ENCODE measurements around the gene FOXL2. TPM values are rescaled to one million over a fixed set of nuclear protein-coding genes. Genes with fewer than 3 reads are reported as not detected.

Gene FOXL2
- total and polyA plus RNA-seq, 2 of the 4 experiments (the other 2 are of a cell fraction), result 0.07 TPM; not detected in 1

- Histone ChIP-seq H2BK5ac (ENCODE audit: low read depth, low read length, poor library complexity, severe bottlenecking) (no peak overlapping the region), H3K79me1 (ENCODE audit: low read depth in 1 of 2, low read length in 2 of 2) (no peaks in the 10 kb centered on the region), H2BK20ac (ENCODE audit: low read depth, low read length) (no peak overlapping the region), H3K4ac (ENCODE audit: low read depth, low read length) (no peak overlapping the region), H3K4me1 (ENCODE audit: control insufficient read depth, insufficient read depth, low read length) (peaks cover 4% of the 10 kb centered on the region; the same call in 1 of the 2 replicates), H4K8ac (ENCODE audit: low read depth in 2 of 2, low read length in 2 of 2) (no peak overlapping the region), H2AFZ (replicated peaks; ENCODE audit: low read length, poor library complexity) (peak overlapping the region; percentile 36), H2AK9ac (replicated peaks; ENCODE audit: low read depth, low read length, poor library complexity) (peak overlapping the region; percentile 48), H4K20me1 (ENCODE audit: insufficient read depth, low read length) (peaks cover 15% of the 10 kb centered on the region), H4K5ac (ENCODE audit: low read depth, low read length) (no peak overlapping the region), H3K4me3 (ENCODE audit: insufficient read depth, low read depth, low read length) (no peak overlapping the region), H3K27me3 (ENCODE audit: control insufficient read depth, insufficient read depth, low read length) (peaks cover 90% of the 10 kb centered on the region), H3K18ac (ENCODE audit: low read depth, low read length) (no peak overlapping the region), H2AK5ac (ENCODE audit: low read depth, low read length) (peak overlapping the region; percentile 33; the same call in 1 of the 2 replicates), H4K91ac (ENCODE audit: insufficient read depth, low read depth, low read length) (no peak overlapping the region), H3K36me3 (ENCODE audit: control insufficient read depth, insufficient read depth, low read length) (no peaks in the 10 kb centered on the region), H3K9me1 (ENCODE audit: insufficient read depth, low read length) (peaks cover 6% of the 10 kb centered on the region; the same call in 1 of the 2 replicates), H3K9ac (ENCODE audit: low read depth, low read length) (no peak overlapping the region), H3K4me2 (ENCODE audit: low read depth, low read length) (no peak overlapping the region), H3K9me3 (ENCODE audit: control insufficient read depth, insufficient read depth, low read length) (no peaks in the 10 kb centered on the region), H3K14ac (replicated peaks; ENCODE audit: low read depth, low read length) (no peak overlapping the region), H2BK120ac (ENCODE audit: low read depth, low read length) (no peak overlapping the region), H3K56ac (ENCODE audit: extremely low read depth, insufficient read depth, low read length) (no peak overlapping the region), H3K27ac (ENCODE audit: insufficient read depth, low read length) (no peak overlapping the region), H3K23ac (ENCODE audit: low read depth, low read length) (0 out of 2 replicates have a peak overlapping the region, but pooled peaks have one; percentile 65), H2BK15ac (ENCODE audit: low read depth, low read length) (no peak overlapping the region)
- ChIA-PET POLR2A (ENCODE audit: unreplicated experiment) (no interaction called here), CTCF (interaction anchor here (1.1 kb wide), 1 partner anchor 391 kb away, joined by 3 read pairs; no protein-coding TSS in a partner anchor)
- 8% methylated on average over 6 of the region's 29 CpGs; no CpG with 5 or more reads in 1 of the 2 experiments for WGBS, 2 experiments (ENCODE audit: extremely low coverage in 2 of 2, insufficient read length in 1 of 2)
- TF ChIP-seq SMC3 (IDR thresholded peaks at IDR 0.05; ENCODE audit: low read depth, low read length) (no peak), MXI1 (IDR thresholded peaks at IDR 0.05; ENCODE audit: borderline replicate concordance, low read depth, low read length) (no peak)
- ATAC-seq (ENCODE audit: low read depth) (no peak), DNase-seq (no peak)
- in situ Hi-C loops (cut with MboI; ENCODE audit: low sequenced_read_pairs) (loop anchor here (10.0 kb wide), 1 partner anchor 177 kb away; no protein-coding TSS in a partner anchor), dilution Hi-C loops (cut with HindIII; ENCODE audit: low sequenced_read_pairs, unreplicated experiment) (no loop called here), intact Hi-C loops (cut with micrococcal nuclease) (loop anchor here (5.0 kb wide), 1 partner anchor 175 kb away; no protein-coding TSS in a partner anchor)
- no TSS peak for BruUV-seq (replicated peaks)
Measured at GRCh38 chr3:138937690-138938055, 9.3 kb downstream of the FOXL2 start.
